Activated naive CD4-positive, alpha-beta T cell treated with anti-CD3 and anti-CD28 coated beads, Interleukin-2, amount 50 U/mL, for 16 hours (primary cell): Measurements from ENCODE around the gene BCAS3.
"Not testable (repeated sequence)": the region's sequence is repeated elsewhere in the genome, so short reads cannot be mapped to it uniquely, and the experiment has no call there.

Experiments used
- DNase-seq: peaks from one replicate; pipeline ENCODE4 v3.0.0-alpha.2; 2020

BCAS3 gene

GRCh38 chr17:61331886-61332285, 654.2 kb downstream of the BCAS3 start:
- DNase-seq = no peak

DNA sequence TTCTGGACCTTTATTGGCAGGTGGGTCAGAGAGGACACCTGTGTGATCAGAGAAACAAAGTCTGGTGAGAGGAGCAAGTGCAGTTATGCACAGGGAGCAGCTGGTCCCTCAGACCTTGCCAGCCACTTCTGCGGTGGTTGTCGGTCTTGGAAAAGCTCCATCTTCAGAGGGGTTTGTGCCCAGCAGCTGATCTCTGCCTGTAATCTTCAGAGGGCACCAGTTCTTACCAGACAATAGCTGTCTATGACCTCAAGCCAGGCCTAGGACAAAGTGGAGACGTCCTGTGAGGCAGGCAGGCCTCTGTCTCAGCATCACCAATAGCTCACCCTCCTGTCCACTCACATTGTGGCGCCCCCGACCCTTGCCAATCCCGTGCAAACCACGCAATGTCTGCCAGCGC, 655.5 kb downstream of the BCAS3 start:
- DNase-seq = no peak

DNA sequence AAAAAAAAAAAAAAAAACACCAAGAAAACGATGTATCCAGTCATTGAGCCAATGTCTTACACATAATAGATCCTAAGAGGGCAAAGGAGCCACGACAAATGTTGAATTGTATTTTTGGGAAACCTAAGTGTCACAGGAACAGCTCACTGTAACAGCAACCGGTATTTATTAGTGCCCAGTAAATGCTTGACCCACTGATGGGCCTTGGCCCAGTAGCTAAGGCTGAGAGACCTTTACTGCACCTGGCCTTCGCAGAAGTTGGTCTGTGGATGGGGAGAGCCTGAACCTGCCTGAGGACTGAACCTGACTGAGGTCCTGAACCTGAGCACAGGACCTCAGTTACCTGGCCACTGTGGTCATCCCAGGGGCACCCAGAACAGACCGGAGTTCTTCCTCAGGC, 657.0 kb downstream of the BCAS3 start:
- DNase-seq = no peak

GRCh38 chr17:61335105-61335844, 657.6 kb downstream of the BCAS3 start:
- DNase-seq = no peak

DNA sequence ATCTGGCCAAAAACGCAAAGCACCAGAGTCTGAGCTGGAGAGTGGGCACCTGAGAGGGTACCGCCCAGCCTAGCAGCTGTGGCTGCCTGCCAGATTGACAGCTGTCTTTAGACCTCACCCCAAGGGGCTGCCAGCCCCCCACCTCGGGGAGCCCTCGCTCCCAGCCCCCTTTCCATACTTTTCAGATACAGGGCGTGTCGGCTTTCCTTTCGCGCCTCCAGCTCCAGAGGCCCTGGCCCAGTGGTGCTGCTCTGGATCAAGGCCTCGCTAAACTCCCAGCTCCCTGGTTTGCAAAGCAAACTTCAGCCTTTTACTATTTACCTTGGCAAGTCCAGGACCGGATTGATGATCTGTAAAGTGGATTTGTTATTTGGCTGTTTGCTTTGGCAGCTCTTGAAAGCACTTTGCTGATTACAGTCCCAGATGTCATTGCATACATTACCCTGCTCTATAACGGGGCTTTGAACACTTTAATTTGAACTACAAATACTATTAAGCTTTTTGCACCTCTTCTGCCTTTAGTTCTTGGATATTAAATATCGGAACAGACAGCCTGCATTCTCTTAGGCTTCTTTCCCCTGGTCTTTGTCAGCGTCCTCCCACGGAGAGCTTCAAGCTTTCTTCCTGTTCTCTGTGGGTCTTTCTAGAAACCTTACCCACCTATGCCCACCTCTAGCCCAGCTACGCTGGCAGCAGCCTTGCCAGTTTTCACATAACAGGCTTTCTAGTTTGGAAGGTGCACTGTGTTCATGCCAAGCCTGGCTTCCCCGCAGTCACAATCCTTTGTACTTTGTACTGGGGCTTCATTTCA, 658.4 kb downstream of the BCAS3 start:
- DNase-seq = no peak

DNA sequence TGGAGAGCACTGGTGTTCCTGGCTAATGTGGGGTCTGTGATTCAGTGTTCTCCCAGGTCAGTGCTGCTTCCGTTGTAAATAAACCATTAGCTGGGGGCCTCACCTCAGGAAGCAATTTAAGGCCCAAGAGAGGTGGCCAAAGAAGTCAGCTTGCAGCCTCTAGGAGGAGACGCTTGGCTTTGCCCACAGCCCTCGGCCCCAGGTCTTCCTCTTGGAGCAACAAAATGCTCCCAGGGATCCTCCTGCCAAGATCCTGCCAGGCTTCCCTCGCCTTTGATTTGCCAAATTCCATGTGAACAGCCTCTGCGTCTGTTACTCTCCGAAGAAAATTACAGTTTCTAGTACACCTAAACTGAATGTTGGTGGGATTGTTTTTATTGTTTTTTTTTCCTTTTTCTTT, 659.6 kb downstream of the BCAS3 start:
- DNase-seq = no peak

DNA sequence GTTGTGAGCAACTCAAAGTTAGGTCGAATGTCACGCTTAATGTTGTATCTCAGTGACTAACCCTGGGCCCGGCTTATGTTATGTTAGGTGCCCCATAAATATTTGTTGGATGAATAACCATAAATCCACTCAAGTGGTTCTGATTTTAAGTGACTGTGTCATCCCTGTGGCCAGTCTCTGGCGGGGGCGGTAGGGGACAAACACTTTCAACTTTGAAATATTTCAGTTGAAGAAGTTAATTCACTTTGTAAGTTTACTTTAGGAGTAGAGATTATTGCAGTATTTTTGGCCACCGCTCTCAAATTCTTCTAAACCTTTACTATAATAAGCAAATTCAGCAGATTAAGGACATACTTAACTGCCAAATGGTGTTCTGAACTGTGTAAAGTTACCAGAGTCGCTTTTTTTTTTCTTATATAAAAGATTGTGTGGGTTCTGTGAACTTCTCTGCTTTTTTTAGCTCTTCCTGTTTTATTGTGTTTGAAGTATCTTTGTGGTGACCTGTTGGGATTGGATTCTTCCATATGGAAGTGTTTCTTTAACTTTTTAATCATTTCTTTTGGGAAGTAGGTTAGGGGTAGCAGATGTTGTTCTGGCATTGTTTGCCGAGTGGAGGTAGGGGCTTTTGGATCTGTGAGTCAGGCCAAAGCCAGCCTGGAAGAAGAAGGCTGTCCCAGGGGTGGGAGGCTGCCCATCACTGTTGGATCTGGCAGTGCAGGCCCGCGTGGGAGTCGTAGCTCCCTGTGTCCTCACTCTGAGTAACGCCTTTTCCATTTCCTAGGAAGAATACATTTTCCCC, 660.5 kb downstream of the BCAS3 start:
- no peak for DNase-seq

DNA sequence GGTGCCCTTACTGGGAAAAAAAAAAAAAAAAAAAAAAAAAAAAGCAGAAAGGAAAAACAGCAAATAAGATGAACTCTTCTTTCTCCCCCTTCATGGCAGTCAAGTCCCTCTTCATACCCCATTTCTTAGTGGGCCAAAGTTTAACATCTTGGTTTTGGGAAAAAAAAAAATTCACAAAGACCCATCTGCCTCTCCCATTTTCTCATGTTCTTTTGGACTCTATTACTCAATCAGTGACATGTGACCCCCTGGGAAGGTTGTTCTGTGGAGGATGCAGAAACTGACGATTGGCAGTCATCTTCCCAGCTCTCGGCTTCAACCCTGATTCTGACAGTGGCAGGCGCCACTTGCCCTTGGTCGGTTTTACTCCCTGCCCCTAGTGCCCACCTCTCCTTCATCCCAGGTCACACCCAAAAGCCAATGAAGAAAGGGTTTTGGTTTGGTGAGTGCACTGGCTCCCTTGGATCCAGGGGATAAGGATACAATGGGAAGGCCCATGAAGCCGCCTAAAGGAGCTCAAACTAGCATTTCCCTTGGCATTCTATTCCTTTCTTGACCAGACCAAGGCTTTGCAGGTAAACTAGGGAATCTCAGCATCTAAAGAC, 661.3 kb downstream of the BCAS3 start:
- no peak for DNase-seq

DNA sequence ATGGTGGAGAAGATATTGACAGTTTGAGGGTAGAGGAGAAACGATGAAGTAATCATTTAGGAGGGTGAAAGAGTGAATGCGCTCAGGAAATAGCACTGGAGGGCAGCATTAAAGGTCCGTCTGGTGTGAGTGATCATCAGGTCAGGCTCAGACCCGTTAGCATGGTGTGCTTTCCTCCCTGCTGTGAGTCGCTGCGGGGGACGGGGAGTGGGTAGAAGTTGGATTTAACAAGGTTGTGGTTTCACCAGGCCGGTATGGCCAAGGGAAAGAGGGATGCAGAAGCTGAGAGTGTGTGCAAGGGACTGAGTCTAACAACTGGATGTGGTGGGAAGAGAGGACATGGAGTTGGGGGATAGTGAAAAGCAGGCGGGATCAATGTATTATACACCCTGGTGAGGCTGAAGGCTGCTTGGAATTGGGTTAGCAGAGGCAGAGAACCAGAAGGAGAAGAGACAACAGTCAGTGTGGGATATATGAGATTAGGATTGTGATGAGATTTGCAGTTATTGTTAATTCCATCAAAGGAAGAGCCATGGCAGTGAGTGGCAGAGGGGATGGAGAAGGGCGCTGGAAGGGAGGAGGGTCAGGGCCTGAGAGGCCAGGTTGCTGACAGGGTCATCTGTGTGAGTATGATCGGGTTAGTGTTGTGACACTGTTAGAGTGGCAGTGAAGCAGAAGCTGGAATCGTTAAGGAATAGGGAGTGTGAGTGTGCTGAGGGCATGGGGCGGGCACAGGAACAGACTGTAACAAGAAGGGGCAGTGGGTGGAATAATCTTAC, 663.0 kb downstream of the BCAS3 start:
- DNase-seq = no peak

DNA sequence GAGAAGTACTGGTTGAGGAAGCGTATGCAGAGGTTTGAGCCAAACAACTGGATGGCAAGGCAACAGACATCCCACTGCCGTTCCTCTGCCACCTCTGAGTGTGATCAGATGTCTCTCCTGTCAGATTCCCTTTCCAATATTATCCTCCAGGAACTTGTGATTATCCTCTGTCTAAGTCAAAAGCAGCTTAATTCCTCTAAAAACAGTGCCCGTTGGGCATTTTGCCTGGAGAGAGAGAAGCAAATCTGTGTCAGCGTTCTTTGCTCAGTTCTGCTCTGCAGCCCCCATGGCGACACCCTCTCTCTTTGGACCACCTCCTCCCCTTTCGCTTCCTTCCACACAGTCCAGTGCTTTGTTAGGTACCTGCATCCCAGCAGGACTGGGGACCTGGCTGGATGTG, 665.9 kb downstream of the BCAS3 start:
- no peak for DNase-seq

DNA sequence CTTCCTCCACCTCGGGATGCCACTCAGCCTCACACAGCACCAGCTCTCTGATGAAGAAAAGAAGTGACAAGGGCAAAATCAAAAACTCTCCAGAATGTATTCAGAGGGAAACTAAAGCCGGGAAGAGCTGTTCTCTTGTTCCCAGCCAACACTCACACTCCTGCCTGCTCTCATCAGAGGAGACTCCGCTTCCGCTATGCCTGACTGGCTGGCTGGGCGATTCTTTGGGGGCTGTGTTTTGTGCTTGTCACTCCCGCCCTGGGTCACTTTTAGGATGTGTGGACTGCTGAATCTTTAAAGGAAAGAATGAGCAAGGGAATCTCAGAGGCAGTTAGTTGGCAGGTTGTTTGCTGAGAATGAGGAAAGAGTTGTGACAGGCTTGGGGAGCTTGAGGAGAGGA, 667.4 kb downstream of the BCAS3 start:
- no peak for DNase-seq

DNA sequence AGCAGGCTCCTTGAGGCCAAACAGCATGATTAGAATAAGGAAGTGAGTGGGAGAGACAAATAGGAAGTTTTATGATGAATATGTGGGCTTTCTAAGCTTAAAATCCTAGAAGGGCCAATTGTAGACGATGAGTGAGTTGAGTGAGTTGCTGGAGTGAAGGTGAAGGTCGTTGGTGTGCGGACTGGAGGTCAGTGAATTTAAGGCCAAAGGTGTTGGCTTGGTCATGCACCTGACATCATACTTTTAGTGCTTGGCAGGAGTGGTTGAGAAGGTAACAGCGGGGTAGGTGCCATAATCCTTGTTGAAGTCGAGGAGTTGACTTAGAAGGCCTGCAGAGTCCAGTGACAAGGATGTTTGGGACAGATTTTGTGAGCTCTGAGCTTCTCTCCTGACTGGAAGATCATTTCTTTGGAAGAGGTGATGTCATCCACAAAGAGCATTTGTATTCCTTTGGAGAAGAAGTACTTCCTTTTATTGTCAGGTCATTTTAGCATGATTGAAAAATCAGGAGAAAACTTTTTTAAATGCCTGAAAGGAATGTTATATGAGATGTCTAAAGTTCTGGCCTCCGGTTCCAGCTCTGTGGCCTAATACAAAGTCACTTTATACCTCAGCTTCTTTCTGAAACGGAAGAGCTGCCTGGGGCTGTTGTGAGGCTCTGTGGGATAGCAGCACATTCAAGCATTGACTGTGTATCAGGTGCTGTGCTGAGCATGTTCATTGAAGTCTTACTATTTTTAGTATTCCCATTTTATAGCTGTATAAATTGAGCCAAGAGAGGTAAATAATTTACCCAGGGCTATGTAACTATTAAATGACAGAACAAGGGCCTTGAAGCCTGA, 668.4 kb downstream of the BCAS3 start:
- DNase-seq = no peak

GRCh38 chr17:61349350-61349749, 671.7 kb downstream of the BCAS3 start:
- DNase-seq = no peak

- DNase-seq = no peak
Measured at GRCh38 chr17:61351745-61352407, 674.2 kb downstream of the BCAS3 start.

GRCh38 chr17:61352408-61352770, 674.7 kb downstream of the BCAS3 start:
- no peak for DNase-seq

DNA sequence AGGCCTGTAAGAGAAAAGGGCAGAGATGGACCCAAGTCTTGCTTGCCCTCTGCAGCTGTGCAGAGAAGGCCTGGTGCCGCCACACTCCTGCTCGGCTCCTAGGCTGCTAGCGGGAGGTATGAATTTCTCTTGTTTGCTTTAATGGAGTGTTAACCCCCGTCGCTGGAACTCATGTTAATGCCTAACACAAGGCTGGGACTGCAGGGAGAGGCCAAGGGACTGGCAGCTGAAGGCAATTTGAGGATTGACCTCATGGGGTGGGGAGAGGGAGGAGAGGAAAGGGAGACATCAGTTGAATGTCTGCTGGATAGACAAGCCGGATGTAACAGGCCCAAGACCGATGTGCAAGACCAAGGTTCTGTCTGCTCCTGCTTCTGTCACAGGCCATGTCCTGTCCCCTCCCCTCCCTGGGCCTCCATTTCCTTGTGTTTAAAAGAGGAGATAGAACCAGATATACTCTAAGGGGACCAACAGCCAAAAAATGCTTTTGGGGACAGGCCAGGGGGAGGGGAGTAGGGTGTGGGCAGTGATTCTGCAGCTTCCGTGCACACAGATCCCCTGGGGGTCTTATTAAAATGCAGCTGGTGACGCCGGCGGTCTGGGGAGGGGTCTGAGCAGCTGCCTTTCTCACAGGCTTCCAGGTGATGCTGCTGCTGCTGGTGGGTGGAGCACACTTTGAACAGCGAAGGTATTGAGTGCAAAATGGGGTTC, 675.3 kb downstream of the BCAS3 start:
- no peak for DNase-seq

DNA sequence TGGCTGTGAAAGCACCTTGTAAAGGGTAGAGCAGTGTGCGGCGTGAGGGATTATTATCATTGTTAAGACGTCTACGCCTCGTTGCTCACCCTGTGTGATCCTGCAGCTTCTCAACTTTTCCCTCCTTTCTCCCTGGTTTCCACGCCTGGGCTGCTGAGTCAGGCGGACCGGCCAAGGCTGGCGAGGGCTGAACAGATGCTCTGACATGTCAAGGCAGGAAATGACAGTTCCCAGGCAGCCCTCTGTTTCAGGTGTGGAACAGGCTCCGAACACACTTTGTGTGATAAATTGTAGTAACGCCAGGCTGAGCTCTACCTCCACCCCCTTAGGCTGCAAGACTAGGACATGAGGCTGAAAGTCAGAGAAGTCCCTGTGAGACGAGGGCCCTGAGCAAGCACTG, 676.0 kb downstream of the BCAS3 start:
- no peak for DNase-seq

DNA sequence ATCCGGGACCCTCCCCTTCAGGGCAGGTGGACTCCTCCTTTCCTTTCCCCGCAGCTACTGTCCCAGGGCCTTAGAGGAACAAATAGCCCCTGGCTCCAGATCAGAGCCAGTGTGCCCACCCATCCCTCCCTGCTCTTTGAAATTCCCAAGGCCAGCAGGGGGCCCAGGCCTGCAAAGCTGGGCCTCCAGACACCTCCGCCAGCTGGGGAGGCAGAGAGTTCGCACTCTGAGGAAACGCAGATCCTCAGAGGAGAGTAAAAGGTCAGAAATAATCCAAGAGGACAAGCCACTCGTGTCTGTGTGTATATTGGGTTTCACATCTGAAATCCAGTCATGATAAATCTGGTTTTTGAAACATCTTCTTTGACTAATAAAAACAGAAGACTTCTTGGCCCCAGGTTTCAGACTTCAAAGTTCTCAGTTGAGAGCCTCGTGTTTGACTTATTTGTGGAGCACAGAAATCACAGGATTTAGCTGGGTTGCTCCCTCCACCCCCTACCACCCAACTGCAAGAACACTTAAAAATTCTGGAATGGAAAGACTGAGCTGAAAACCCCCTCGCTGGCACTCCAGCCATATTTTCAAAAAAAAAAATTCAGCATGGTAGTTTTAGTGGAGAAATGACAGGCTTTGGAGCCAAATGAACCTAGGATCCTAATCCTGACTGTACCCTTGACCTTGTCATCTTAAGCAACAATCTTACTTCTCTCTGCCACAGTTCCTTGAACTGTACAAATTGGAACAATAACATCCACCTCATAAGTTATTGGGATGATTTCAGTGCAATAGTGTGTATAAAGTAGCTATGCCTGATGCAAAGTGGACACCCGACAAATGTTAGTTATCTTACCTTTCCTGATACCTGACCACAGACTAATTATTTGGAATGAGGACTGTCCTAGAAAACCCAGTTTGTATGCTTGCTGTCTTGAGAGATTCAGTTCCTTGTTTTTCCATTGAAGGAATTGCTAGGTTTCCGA, 677.5 kb downstream of the BCAS3 start:
- DNase-seq = no peak

DNA sequence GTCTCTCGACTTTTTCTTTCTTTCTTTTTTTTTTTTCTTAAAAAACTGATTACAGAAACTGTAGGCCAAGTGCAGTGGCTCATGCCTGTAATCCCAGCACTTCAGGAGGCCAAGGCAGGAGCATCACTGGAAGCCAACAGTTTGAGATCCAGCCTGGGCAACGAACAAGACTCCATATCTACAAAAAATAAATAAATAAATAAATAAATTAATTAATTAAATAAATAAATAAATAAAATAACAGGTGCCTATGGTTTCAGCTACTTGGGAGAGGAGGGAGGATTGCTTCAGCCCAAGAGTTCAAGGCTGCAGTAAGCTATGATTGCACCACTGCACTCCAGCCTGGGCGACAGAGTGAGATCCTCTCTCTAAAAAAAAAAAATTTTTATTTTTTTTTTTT, 679.4 kb downstream of the BCAS3 start:
- not testable (repeated sequence) for DNase-seq
